ENCODE measurements around the gene EIF4E2.

GRCh38 chr2:232563580-232563979 lies 13.1 kb downstream of the EIF4E2 start:
- TF ChIP-seq CTCF (IDR thresholded peaks at IDR 0.05) (no peak), POLR2A (IDR thresholded peaks at IDR 0.05) (no peak)

Measured in breast epithelium (tissue), 3 donors.